GM19035 (cell line): Measurements from ENCODE around the gene TAF11.
"Not testable (repeated sequence)": the region's sequence is repeated elsewhere in the genome, so short reads cannot be mapped to it uniquely, and the experiment has no call there.

Experiments
- ATAC-seq: cut with Tn5 transposase; IDR thresholded peaks from one replicate; pipeline ENCODE4 v1.9.1; 2021; ENCODE audit not compliant: unreplicated experiment

Gene TAF11, protein sequence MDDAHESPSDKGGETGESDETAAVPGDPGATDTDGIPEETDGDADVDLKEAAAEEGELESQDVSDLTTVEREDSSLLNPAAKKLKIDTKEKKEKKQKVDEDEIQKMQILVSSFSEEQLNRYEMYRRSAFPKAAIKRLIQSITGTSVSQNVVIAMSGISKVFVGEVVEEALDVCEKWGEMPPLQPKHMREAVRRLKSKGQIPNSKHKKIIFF

DNA sequence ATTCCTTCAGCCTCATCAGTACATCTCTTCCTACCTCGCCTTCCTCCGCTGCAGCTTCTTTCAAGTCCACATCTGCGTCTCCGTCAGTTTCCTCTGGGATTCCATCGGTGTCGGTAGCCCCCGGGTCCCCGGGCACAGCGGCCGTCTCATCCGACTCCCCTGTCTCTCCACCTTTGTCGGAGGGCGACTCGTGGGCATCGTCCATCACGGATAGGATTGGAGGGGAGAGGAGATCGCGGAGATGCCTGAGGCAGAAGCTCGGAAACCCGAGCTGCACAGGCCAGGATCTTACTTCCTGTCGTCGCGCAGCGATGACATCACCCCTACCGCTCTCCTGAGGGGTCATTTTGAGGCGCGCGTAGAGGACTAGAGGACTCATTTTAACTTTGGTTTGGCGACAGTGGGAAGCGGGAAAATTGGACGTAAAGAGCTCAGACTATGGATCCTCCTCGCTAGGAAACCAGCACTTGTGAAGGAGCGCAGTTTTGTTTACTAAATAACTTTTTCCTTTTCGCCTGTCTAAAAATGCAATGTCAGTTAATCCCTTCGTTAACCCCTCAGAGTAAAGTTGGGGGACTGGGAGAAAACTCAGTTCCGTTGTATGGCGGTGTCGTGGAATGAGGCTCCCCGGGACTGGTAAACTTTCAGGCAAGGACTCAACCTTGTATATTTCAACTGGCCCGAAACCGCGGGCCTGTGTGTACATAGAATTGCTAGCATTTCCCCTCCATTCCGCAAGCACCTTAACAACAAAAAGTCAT is at the start of gene TAF11:
Gene TAF11 (minus strand): TSS at position 290 of the 761 bp plus-strand sequence. CDS start 85 bp downstream, at position 205.
- peak; percentile 77 for ATAC-seq

DNA sequence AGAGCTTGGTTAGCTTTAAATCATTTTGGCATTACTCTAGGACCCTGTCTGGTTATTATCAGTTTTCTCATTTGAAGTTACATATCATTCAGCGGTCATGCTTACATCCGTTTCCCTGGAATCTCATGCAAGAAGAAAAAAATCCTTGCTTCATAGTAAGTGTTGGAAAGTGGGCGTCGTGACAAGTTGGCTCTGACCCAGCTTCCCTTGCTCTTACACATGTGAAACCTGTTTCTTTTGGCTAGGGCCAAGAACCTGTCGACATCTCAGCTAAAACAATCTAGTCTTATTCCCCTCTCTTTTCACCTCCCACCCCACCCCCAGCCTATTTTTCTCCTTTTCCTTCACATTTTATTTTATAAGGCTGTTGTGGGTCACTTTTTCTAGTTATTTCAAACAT is 46.7 kb upstream of the TAF11 start:
- ATAC-seq = no peak

DNA sequence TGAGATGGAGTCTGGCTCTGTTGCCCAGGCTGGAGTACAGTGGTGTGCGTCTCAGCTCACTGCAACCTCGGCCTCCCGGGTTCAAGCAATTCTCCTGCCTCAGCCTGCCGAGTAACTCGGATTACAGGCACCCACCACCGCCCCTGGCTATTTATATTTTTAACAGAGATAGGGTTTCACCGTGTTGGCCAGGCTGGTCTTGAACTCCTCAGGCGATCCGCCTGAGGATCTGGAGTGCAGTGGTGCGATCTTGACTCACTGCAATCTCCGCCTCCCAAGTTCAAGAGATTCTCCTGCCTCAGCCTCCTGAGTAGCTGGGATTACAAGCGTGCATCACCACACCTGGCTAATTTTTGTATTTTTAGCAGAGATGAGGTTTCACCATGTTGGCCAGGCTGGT is 44.4 kb upstream of the TAF11 start:
- not testable (repeated sequence) for ATAC-seq

DNA sequence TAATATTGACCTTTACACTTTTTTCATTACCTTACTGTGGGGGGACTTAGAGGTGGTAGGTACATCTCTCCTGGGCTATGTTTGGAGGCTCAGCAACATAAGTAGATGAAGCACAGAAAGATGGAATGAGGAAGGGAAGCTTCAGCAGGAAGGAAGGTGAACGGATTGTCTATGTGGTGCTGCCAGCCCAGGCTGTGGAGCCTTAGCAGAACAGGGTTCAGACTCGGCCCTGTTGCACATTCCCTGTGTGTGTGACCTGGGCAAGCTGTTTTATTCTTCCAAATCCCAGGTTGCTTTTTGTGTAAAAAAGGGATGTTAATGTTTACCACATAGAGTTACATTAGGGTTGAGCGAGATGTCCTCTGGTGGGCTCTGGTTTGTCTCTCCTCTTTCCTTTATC is 42.4 kb upstream of the TAF11 start:
- no peak for ATAC-seq

DNA sequence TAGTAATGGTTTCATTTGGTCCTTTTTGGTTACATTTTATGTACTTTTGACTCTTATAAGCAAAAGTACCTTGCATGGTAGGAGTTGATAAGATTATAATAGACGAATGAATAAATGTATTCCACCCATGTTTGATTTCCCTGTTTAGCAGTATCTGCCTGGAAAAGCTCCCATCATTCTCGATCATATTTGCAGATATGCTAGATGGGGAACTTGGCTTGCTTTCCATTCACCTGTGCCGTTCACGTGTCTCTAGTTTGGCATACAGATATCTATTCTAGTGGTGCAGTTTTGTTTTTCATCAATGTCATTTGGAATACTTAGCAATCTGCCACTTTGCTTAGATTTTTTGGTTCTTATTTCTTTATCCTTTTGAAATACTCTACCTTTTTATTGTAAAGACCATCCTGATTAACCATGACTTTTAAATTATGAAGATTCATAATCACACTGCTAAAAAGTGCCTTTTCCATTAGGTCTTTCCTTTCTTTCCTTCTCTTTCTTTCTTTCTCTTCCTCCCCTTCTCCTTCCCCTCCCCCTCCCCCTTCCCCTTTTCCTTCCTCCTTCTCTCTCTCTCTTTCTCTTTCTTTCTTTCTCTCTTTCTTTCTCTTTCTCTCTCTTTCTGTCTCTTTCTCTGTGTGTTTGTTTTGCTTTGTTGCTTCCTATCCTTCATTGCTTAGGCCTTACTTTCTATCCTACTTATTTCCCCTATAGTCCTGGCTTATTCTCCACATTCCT is 41.6 kb upstream of the TAF11 start:
- no peak for ATAC-seq

DNA sequence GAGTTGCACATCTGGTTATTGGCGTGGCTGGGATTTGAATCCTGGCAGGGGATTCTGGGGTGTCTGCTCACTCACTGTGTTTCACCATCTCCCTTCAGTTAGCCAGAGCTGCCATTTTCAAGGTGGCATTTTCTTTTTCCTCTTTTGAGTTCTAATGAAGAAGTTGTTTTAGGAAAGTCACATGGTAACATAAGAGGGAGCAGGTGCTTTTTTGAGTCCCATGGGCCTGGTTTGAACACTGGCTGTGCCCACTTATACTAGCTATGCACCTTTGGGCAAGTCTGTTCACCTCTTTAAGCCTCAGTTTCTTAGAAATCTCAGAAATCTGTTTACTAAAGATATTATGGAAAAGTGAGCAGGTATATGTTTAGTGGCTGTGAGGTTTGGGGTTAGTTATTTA is 40.9 kb upstream of the TAF11 start:
- no peak for ATAC-seq

DNA sequence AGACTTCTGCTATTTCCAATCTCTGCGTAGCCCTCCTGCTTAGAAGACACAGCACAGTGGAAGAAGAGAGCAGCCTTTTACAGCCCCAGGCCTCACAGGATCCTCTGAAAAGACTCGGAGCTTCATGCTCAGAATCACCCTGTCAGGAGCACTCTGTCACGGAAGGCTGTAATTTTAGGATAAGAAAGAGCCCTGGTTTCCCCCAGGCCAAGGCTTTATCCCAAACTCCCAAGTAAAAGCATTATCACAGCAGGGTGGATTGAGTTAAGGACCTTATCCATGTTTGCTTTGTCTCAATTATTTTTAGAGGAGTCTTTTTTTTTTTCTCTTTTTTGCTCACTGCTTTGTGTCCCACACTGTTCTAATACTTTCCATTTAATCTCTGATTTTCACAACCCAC is 40.4 kb upstream of the TAF11 start:
- ATAC-seq = no peak

DNA sequence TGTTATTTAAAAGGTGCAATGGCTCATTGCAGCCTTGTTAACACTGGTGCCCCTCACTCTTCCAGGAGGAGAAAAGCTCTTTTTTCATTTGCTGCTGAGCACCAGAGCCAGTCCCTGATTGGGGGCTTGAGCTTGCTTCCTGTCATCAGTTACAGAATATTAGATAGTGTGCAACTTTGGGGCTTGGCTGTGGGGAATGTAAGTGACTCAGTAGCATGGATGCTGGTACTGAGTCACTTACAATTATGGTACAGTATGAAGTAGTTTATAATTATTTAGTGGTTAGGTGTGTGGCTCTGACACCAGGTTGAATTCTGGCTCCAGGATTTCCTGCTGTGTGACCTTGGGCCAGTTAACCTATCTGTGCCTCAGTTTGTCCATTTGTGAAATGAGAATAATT is 38.8 kb upstream of the TAF11 start:
- ATAC-seq = no peak

DNA sequence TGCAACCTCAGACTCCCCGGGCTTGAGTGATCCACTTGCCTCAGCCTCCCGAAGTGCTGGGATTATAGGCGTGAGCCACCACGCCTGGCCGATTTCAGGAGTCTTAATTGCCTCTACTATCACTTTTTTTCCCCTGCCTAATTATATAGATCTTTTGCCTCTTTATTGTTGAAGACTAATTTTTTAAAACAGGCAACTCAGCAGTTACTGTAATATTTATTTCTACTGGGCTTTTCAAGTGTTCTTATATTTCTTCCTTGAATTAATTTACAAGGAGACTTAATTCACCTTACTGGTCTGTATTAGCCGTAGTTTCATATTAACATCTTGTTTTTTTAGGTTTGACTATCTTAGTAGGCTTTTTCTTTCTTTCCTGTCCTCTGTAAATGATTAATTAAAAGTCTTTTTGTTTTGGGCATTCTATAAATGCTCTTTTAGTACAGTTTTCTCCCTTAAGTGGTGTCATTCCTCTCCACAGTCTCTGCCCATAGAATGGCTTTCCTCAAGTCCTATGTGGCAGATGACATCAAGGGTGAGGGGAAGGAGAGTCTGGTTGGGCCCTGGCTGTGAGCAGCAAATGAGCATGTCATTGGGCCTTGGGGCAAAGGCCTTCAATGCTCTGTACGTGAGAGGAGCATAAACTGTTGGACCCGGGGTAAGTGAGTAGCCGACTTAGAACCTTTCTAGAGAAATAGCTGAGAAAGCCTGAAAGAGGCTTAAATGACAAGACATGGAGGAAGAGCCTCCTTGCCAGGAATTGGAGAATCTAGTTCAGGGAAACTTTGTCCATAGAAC is 37.2 kb upstream of the TAF11 start:
- no peak for ATAC-seq

DNA sequence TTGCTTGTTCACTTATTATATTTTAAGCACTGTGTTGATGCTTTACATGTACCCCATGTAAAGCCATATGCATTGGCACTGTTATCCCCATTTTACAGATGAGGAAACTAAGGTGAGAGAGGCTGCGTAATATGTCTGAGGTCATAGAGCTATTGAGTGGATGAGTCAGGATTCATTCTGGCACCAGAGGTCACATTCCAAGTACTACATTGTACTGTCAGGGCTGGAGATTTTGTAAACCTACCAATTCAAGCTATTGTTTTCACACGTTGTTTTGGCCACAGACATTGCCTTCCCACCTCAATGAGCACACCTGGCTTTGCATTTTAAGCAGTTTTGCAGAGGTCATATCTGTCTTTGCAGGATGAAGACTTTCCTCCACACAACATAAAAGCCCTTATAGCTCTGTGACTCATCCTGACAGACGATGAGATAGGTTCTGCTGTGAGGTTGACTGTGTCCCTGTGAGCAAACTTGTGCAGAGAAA is 34.4 kb upstream of the TAF11 start:
- ATAC-seq = no peak

DNA sequence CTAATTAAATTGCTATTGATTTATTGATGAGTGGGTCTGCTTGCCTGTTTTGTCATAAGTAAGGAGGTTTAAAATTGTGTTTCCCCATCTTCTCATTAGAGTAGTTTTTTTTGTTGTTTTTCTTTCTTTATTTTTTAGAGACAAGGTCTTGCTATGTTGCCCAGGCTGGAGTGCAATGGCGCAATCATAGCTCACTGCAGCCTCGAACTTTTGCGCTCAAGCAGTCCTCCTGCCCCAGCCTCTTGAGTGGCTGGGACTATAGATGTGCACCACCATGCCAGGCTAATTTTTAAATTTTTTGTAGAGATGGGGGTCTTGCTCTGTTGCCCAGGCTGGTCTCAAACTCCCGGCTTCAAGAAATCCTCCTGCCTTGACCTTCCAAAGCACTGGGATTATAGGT is 32.3 kb upstream of the TAF11 start:
- ATAC-seq = no peak

DNA sequence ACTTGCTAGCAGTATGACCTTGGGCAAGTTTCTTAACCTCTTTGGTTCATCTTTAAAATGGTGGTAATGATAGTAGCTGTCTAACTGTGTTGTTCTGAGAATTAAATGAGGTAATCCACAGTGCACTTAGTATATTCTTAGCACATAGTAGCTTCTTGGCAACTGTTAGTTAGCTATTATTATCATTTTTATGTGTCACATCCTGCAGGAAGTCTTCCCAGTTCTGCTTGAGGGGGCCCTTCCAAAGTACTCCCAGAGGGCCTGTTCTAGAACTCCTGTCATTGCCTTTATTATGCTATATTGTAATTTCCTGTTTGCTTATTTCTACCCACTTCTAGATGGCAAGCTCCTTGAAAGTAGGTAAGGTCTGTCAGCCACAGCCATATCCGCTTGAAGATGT is 31.8 kb upstream of the TAF11 start:
- no peak for ATAC-seq

DNA sequence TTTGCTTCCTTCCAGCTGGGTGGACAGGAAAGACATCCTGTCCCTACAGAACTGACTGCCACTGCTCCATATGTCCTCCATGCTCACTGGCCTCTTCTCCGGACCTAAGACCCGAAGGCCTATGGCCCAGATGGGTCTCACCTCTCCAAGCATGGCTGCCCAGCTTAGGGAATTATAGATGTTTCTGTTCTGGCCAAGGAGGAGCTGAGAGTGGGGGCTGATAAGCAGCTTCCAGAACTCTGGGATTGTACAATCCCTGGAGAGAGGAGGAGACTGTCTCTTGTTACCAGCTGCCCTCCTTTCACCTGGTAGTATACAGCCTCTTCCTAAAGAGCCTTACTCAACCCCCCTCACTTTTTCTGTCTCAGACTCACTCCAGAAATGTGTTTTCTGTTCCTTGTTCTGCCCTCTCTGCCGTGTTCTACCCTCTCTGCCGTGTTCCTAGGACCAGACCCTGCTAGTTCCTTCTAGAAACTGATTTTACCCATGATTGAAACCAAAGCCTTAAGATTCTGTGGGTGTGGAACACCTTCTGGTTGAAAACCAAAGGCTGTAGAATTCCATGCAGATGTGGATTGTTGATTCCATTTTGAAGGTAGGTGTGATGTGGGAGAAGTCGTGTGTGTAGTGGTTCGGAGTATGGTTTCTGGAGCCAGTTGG is 29.9 kb upstream of the TAF11 start:
- no peak for ATAC-seq

DNA sequence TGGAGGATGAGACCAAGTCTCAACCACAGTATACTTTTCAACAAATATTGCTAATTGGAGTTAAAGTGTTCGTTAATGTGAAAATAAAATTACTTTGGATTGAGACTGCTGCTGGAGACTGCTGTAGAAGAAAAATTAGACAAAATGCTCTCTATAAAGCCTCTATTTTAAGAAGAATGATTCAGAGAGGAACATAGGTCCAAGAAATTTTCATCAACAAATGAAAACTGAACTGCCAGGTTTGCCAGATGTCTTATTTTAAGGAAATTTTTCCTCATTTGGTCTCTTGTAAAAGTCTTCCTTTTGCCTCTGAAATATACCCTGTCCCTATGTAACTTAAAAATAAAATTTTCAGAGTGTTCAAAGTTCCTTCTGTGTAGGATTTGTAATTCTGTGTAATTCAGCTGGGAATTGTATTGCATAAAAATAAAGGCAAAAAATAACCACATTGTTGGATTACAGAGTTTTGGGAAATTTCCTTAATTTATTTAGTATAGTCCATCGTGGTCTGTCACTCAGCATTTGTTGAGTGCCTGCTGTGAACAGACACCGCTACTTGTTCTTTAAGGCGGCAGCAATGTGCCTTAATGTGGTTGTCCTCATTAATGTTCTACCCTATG is 28.6 kb upstream of the TAF11 start:
- ATAC-seq = no peak

DNA sequence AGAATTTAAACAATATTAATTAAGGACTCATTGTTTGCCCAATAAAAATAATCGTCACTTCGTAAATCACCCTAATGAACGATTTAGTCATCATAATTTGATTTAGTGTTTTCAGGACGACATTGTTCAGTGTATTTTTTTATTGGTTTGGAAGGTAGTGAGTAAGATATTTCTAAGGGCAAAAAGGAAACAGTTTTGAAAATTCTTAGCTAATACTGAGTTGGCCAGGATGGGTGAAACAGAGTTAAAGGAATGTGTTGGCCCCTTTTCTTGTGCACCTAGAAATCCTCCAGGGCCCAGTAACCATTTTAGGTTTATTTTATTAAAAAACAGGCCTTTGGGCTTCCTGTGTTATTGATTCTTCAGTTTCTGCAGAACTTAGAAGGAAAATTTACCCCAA is 26.5 kb upstream of the TAF11 start:
- no peak for ATAC-seq

DNA sequence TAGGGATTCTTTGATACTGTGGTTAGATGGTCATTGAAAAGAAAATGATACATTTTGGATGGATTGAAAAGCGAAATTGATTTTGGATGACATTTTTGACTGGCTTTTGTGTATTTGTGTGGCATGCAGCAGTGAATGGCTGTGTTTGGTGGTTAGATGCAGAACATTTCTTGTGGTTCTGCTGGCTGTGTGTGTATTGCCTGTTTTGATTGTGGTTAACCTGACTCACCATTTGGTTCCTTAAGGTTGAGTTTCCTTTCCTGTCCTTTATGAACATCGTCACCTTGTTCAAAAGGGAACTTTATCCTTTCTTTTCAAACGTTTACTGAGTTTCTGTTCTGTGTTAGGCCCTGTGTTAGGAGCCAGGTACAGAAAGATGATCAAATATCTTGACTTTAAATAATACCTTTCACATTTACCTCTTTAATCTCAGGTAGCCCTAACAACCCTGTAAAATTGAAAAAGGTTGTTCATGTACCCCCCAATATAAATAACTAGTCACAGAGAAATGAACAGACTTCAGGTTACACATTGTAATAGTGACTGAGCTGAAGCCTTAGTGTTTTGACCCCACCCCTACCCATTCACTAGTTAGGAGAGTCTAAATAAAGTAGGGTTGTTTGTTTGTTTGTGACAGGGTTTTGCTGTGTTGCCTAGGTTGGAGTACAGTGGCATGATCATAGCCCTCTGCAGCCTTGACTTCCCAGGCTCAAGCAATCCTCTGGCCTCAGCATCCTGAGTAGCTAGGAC is 25.0 kb upstream of the TAF11 start:
- peak; percentile 73 for ATAC-seq

DNA sequence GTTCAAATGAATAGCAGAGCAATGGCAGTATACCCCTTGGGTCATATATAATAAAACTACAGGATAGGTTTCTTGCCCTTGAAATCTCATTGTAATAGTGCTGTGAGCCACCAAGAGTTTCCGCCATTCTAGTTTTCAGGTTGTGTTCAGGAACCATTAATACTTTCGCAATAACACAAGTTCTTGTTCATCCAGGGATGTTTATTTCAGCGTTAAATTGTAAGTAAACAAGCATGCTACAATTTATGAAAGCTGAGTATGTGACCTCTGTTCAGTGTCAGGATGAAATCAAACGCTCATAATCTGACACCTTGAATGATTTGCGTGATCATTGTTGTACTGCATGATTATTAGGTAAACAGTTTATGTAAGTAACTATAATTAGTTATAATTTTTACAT is 24.0 kb upstream of the TAF11 start:
- ATAC-seq = no peak

DNA sequence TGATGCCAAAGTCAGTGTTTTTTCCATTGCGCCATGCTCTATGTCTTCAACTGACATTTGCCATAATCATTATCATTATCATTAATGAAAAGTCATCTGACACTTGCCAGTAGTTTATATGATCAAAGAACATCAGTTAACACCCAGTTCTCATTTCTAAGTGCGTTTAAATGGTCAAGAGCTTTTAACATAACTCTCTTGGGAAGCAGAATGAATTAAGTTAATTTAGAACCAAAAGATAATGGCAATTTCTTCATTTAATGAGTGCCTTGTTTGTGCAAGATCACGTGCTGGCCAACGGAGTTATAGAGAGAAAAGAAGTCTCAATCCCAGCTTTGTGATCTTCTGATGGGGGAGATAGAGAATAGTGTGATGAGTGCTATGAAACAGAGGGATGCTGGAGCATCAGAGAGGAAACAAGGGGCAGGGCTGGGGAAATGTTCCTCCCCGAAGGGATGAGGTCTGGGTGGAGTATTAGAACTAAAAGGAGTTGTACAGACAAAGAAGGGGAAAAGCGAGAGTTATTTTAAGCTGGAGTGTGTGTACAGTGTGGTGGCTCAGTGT is 21.6 kb upstream of the TAF11 start:
- no peak for ATAC-seq

DNA sequence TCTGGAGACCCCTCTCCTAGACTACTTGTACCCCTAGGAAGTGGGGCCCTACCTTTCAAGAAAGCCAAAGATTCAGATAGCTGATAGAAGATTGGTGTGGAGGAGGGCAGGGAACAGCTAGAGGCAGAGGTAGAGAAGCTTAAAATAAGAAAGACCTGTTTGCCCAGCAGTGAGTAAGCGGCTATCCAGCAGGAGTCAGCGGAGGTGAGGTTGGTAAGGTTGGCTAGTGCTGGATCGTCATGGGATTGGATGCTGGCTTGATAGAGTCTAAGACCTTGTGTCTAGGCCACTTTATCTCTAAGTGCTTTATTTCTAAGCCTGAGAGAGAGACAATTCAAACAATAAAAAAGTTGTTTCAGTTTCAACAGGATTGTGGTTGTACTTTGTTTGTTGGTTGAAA is 20.4 kb upstream of the TAF11 start:
- no peak for ATAC-seq
